GM21576 (cell line): ENCODE measurements around the gene MRPL10.
A peak's percentile ranks its signal among the peaks of the same experiment; 100 is the strongest.

ENCODE experiments used
- ATAC-seq: cut with Tn5 transposase; IDR thresholded peaks from one replicate; pipeline ENCODE4 v1.9.1; 2021; ENCODE audit warnings: mild to moderate bottlenecking, moderate library complexity; ENCODE audit not compliant: unreplicated experiment

Gene MRPL10

DNA sequence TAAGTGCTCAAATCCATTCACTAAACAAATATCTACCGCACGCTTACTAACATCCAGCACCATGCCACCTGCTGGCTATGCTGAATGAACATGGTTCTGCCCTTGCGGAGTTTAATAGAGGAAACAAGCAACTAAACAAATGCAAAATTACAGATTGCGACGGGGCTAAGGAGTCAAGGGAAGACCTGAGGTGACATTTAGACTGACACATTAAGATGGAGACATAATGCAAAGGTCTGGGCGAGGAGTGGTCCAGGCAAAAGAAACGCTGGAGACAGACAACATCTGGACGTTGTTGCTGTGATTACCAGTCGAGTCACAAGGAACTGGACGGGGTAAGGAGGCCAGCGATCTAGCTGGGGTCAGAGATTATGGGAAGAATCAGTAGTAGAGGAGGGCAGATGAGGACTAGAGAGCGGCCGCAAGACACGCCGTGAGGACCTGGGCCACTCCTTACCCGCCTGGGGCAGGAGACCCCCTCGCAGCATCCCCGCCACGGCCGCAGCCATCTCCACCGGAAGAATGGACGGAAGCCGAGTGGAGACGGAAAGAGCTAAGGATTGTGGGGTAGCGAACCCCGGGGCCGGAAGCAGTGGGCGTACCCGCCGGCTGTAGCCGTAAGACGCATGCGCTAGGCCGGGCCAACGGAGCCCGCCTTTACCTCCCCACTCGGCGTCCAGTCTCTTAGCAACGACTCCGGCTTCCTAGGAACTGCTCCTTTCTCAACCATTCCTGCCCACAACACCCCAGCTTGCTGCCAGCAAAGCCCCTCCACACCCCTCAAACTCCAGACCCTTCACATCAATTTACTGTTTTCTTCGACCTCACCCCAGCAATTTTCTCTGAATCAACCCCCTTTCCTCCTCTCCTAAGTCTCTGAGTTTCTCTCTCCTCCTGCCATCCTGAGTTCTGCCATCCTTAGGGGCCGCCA lies at the start of gene MRPL10, which contains the start of gene LRRC46:
Gene MRPL10 (minus strand): TSS at position 539 of the 931 bp plus-strand sequence. CDS start 30 bp downstream, at position 509.
Gene LRRC46 (plus strand): TSS at position 668 of the 931 bp plus-strand sequence. CDS start 320 bp downstream, outside the sequence.
- peak; percentile 85 for ATAC-seq

DNA sequence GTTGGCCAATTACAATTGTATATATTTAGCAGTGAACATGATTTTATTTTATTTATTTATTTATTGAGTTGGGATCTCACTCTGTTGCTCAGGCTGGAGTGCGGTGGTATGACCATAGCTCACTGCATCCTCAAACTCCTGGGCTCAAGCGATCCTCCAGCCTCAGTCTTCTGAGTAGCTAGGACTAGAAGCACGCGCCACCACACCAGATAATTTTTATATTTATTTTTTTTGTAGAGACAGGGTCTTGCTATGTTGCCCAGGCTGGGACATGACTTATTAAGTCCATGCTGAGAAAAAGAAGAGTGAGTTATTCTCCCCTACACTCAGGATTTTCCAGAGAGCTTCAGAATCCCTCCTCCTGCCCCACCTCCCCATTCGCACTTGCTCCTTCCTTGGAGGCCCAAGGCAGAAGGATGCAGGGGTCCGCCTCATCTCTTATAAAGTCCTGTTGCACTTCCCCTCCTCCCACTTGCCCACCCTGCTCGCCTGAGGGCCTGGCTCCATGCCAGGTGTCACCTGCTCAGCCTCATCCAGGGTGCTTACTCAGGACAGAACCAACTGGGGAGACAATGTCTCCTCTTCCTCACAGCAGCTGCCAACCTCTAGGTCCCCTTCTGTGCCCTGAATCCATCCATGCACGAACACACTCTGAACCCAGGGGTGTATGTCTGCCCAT lies 48.6 kb upstream of the MRPL10 start:
- no peak for ATAC-seq

DNA sequence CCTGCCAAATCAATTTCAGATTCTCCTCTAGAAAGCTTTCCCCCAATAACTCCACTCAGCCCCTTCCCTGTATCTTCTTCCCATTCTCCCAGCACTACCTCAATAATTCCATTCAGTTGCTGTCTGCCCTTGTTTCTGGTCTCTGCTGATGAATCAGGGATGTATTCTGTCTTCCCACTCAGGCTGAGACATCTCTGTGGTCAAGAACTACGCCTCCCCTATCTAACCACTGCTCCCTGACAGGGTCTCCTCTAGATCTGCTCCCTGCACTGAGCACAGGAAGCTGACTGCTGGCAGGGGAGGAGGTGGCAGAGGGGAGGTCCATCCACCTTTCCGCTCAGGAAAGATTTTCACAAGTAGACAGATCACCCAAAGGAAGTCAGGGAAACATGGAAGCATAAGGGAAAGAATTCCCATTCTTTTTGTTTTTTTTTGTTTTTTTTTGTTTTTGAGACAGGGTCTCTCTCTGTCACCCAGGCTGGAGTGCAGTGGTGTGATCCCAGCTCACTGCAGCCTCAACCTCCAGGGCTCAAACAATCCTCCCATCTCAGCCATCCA lies 47.8 kb upstream of the MRPL10 start:
- no peak for ATAC-seq

DNA sequence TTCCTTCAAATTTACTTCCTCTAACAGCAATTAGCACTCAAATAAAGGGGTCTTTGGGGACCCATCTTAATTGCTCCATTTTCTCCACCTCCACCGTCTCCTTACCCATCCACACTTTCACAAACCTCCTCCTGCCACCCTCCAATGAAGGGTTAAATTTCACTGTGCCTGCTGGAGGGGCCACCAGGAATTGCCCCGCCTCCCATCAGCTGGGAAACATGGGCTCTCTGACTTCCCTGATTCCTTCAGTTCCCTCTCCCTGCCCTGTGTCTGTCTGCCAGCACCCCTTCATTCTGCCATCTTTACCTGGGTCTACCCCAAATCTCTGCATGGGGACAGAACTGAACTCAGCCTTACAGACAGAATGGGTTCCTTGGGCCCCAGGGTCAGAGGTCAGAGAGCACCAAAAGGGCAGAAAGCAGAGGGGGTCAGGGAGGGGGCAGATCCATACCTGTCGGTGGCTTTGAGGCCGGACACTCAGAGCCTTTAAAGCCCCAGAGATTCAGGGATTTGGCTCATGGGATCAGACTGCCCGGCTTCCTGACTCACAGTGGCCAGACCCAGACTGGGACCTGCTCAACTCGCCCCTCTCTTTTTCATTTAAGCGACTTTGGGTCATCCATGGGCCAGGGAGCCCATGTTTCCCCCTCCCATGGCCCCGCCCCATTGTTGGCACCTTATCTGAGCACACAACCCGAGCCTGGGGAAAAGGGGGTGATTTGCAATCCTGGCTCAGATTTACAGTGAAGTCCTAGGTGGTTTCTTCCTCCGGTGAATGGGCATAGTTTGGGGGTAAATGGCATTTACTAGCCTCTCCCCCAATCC lies 47.1 kb upstream of the MRPL10 start:
- ATAC-seq, result no peak

DNA sequence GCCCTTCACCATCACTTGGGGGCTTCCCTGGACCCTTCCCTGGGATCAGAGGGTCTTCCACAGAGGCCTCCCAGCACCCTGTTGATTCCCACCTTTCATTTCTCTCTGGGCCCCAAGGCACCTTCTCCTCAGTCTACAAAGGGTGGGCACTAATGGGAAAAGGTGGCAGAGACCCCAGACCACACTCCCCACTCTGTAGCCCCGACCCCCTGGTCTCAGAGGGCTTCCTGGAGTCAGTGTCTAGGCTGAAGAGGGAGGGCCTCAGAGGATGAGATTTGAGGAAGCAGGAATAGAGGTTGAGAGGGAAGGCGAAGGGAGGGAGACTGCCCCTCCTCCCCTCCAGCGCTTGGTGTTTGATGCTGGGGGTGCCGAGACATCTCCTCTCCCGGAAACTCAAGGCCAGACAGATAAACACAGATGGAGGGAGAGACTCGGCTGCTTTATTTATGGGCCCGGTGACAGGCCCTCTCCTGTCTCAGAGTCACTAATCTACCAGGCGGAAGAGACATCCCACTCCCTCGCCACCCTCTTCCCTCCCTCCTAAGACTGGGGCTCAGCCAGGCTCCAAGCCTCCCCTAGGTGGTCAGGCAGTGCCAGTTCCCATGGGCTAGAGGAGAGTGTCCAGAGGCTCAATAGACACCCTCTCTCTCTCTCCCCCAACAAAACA lies 46.2 kb upstream of the MRPL10 start:
- no peak for ATAC-seq

DNA sequence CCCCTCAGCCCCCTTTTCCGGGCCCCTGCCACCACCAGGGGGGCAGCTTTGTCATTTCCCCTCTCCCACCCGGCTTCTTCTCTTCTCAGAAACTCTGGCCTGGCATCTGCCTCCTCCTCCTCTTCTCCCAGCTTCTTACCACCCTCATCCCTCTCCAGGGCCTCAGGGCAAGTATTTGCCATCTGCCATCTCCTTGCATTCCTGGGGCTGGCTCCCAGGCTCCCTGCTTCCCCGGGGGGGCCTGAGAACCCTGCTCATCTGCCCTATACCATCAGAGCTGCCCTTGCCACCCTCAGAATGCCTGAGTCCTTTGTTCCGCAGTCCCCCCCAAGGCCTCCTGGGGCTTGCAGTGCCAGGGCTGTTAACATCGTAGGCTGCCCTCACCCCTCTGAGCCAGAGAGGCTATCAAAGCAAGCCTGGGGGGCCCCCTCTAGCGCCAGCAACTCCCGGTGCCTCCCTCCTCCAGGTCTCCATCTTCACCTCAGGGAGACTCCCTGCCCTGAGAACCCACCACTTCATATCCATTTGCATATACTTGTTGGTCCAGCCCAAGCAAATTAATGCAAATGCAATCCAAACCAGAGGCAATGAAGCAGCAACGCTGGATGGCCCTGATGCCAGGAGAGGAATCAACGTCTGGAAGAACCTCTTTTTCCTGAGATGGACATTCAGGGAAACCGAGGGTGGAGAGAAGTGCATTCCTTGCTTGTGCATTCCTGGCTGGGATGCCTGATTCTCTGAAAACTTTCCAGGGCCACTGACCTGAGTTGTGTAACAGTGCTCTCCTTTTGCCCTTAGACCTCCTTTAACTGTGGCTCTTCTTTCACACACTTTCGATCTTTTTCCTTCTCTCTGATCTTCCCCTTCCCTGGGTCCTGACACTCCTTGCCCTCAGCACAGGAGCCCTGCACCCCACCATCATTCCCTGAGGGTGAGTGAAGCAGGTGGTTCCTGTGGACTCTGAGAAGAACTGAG lies 44.0 kb upstream of the MRPL10 start:
- no peak for ATAC-seq

DNA sequence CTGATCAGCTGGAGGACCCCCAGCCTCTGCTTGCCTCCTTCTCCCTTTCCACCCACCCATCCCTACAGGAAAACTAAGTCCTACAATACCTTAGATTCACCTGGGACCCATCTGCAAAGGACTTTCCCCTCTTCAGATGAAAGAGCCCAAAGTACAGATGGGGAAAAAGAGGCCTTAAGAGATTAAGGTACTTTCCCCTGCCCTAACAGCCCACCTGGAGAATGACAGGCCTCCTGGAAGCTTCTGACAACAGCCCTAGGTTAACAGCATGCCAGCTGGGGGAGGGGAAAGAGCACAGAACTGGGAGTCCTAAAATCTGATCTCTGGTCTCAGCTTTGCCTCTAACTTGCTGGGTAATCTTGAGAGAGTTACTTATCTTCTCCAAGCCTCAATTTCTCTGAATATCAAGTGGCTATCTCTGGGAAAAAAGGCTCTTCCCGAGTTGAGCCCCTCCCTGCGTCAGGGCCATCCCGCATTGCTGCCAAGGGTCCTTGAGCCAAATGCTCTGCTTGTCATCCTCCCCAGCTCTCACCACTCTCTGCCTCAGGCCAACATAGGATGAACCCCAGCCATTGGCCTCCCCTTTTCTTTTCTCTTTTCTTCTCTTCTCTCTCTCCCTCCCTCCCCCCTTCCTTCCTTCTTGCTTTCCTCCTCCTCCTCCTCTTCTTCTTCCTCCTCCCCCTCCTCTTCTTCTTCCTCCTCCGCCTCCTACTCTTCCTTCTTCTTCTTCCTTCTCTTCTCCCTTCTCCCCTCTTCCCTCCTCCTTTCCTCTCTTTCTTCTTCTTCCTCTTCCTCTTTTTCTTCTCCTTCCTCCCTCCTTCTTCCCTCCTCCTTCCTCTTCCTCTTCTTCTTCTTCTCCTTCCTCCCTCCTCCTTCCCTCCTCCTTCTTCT lies 42.1 kb upstream of the MRPL10 start:
- no peak for ATAC-seq

DNA sequence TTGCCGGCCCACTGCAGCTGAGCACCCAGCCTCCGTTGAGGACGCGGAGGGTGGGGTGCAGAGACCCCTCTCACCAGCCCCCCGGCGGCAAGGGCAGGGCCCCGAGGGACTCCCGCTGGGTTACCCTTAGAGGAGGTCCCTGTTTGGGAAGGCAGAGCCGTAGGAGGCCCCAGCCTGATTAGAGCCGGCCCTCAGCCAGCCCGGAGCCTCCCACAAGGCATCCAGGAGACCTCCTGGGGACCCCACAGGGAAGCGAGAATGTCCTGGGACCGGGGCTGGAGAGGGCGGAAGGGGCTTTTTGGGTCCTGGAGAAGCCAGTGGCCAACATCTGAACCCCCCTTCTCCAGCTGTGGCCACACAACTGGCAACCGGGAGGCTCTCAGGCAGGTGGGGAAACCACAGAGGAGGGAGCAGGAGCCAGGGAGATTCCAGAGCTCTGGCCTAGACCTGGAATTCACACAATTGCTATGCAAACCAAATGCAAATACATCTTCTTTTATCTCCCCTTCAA lies 41.4 kb upstream of the MRPL10 start:
- ATAC-seq, result no peak

DNA sequence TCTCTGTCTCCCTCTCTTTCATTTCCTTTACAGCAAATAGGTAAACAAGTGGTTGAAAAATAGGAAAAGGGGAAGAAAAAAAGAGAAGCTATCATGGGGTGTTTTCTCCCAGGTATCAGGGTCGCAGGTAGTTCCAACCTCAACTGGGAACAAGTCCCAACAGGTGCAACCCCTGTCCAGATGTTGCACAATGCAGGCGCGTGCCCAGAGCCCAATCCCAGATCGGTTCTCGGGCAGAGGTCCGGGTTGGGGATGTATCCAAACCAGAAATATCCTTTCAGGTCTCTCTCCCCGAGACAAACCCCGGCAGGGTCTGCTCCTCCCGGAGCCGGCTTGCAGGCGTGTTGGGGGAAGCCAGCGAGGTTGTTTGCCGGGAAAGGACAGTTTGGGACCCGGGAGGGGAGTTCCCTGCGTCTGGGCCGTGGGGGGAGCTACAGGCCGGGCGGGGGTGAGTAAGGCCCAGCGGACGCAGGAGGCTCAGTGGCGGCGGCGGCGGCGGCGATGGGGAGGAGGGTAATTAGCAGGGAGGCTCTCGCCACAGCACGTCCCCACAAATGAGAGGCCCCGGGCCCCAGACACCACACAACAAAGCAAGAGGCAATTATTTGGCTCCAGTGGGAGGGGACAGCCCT lies 40.8 kb upstream of the MRPL10 start:
- ATAC-seq, result no peak

DNA sequence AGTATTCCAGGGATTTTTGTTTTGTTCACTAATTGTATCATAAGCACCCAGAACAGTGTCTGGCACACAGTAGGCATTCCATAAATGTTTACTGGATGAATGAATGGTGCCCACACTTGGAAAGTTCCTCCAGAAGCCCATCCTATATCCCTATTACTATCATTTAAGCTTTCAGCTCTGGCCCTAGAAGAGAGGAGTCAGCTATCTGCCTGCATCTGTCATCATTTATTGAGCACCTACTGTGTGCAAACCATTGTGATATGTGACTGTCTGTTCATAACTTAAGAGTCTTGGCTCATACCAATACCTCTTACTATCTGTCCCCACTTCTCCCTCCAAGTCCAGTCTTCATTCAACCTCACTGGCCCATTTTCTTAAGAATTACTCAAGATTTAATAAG lies 39.7 kb upstream of the MRPL10 start:
- no peak for ATAC-seq

DNA sequence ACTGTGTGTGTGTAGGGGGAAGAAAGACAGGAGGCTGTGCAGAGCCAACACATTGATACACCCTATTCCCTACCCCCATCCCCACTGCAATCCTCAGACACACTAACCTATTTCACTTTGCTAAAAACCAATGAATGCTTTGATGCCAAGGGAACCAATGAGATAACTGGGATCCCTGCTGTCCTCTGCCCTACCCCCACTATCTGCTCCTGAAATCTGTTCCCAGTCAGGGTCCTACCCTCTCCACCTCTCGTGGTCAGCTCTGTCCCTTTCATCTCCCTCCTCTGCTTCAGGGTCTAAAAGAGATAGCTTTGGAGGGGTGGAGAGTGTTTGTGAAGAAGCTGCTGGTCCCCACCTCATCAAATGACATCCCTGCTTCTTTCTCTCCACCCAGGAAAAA lies 38.7 kb upstream of the MRPL10 start:
- ATAC-seq, result no peak

DNA sequence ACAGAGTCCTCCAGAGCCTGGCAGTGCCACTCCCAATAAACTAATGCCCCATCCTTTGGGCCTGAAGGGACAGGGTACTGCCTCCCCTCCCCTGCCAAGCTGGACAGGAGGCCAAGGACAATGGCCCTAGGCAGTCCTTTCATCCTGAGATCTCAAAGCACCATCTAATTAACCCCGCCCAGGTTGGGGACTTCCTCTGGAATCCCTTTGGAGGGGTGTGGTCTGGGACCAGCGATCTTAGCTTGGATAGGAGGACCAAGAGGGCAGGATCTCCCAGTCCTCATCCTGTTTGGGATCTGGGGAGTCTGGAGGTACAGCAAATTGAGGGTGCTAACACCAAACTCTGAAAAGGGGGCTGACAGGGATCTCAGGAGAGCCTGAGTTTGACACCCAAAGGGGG lies 37.8 kb upstream of the MRPL10 start:
- no peak for ATAC-seq

DNA sequence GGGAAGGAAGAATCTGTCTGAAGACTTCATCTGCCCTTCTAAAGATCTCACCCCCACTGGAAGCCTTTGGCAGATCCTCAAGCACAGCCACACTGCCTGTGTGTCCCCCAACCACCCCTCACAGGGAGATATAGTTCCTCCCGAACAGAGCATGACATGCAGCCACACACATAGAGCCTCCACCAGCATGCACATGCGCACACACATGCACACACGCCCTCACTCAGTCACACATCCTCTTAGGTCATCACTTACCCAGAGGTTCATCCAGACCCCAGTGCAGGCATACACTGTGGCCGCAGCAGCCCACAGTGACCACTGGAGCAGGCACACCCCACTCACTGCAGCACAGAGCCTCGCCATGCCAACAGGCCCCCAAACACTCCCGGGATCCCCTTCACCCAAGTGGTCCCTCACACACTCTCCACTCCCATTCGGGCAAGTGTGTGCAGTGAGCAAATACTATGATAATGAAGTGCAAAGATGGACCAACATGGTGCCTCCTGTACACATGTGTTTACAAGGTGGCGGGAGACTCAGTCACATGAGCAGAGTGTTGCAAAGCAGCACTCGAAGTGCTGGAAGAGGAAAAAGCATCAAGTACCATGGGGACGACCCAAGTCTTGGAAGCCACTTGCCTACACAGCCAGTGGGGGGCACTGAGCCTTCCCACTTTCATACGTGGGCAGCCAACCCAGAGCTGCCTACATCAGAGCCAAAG lies 36.6 kb upstream of the MRPL10 start:
- ATAC-seq, result no peak

DNA sequence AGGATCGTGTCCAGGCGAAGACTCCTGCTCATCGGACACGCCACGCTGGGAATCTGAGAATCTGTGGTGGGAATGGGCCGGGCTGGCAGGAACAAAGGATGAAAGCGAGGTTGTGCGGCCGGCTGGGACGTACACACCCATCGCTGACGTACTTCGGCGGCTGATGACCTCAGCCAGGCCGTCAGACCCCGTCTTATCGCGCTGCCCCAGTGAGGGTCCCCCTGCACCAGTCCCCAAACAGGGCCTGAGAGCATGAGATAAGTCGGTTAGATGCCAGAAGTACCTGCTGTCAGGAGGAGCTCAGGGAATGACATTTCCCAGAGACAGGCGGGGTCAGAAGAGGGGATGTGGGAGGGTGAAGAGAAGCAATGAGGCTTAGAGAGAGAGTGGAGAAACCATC lies 35.6 kb upstream of the MRPL10 start:
- ATAC-seq, result no peak

DNA sequence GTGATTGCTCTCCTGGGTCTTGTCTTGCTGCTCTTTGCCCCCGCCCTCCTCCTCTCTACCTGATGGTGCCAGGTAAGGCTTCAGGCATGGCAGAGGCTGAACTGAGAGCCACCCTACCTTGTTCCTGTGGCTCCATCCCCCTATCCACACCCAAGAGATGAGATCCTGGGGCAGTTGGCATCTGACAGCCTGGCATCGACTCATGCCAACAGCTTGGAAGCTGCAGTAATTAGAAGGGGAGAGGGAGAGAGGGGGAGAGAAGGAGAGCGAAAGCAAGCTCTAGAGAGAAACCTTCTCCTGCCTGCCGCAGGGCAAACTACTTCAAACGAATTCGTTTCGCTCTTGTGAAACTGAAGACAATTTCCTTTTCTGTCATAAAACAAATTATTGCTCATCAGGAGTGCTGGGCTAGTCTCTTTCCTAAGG lies 33.5 kb upstream of the MRPL10 start:
- no peak for ATAC-seq

DNA sequence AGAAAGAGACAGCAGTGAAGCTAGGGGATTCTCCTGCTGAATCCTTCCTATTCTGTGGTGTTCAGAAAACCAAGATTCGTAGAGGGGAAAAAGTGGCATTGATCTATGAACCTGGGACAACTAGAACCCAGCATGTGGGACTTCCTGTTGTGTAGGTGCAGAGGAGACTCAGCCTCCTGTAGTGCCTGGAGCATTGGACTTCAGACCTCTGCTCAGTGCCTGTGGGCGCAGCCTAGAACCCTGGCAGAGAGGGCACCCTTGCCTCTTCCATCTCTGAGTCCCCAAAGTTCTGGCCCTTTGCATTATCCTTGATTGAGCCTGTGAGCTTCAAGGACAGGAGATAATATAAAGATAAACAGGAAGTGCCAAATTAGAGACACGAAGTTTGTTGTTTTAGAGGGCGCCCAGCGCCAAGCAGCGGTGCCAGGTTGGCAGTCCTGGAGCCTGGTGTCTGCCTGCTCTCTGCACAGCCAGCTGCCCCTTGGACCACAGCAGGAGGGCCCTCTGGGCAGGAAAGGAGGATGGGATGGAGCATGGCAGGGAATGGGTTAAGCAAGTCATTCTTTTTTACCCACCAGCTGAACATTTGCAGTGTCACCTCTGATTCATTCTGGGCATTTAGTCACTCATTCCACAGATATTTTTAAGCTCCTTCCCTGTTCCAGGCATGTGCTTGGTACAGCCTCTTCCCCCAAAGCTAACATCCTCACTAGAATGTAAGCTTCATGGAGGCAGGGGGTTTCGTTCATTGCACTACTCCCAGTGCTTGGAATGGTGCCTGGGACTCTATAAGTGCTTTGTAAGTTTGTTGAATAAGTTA lies 31.5 kb upstream of the MRPL10 start:
- no peak for ATAC-seq
